Esophagus squamous epithelium (tissue), 4 donors: ENCODE measurements around the gene EFS.

Source experiments
- POLR2A ChIP-seq, 4 donors: fragments of 450-650 bp; IDR thresholded peaks; one replicate each; pipeline ENCODE4 v1.6.1; 2017; ENCODE audit warnings: antibody characterized with exemption in 4 of 4, mild to moderate bottlenecking in 4 of 4, moderate library complexity in 3 of 4
- TF ChIP-seq, protein P1 (sequence below), 6 experiments: fragments of 450-650 bp in 4 of 6; fragments of 200-600 bp in 2 of 6; sonication (generic) in 2 of 6; IDR thresholded peaks; one replicate each; pipeline ENCODE4 v1.5.1; 2016 to 2019; ENCODE audit warnings: antibody characterized with exemption in 6 of 6, mild to moderate bottlenecking in 4 of 6, moderate library complexity in 4 of 6

DNA sequence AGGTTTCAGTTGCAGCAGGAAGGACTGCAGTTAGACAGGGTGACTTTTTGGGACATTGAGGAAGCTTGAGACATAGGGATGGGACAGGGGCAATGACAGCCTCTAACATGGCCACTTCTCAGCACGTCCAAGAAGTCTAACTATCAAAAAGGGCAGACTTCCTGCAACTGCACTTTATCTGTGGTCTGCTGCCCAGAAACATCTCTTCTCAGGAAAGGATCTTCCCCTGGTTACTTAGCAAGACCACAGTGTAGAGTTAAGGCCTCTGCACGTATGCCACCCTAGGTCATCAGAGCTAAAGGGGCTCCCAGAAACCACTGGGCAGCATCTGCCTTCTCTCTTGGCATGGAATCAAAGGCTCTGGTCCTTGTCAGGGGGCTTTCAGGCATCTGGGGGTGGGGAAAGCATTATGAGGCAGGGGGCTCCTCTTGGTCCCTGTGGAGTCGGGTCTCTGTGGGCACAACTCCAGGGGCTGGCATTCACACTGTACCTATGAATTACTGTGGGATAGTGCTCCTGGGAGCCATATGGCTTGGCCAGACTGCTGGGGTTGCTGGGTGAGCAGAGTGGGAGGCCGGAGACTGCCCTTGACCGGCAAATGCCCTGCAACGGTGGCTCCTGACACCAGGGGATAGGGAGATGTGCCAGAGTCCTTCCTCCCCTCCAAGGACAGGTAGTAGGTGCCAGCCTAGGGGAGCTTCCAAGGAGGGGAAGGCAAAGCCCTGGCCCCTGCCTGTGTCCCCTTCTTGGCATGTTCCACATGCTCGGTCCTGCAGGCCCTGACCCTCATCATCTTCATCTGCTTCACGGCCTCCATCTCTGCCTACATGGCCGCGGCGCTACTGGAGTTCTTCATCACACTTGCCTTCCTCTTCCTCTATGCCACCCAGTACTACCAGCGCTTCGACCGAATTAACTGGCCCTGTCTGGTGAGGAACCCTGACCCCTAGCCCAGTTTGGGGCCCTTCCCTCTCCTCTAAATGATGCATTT is 12.9 kb upstream of the EFS start:
- TF ChIP-seq, protein P1, sequence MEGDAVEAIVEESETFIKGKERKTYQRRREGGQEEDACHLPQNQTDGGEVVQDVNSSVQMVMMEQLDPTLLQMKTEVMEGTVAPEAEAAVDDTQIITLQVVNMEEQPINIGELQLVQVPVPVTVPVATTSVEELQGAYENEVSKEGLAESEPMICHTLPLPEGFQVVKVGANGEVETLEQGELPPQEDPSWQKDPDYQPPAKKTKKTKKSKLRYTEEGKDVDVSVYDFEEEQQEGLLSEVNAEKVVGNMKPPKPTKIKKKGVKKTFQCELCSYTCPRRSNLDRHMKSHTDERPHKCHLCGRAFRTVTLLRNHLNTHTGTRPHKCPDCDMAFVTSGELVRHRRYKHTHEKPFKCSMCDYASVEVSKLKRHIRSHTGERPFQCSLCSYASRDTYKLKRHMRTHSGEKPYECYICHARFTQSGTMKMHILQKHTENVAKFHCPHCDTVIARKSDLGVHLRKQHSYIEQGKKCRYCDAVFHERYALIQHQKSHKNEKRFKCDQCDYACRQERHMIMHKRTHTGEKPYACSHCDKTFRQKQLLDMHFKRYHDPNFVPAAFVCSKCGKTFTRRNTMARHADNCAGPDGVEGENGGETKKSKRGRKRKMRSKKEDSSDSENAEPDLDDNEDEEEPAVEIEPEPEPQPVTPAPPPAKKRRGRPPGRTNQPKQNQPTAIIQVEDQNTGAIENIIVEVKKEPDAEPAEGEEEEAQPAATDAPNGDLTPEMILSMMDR (IDR thresholded peaks at IDR 0.05), result no peak
- no peak for TF ChIP-seq POLR2A (IDR thresholded peaks at IDR 0.05)
